CD4-positive, alpha-beta T cell treated with Interleukin-2 at 100 ng/mL for 4 hours (primary cell): ENCODE results near the gene SELENOV.

Experiments
- DNase-seq: peaks from one replicate; pipeline ENCODE4 v3.0.0-alpha.2; 2020; ENCODE audit warnings: low spot score

Gene SELENOV

GRCh38 chr19:39494661-39495060 lies 20.3 kb upstream of the SELENOV start:
- no peak for DNase-seq

- DNase-seq: no peak
These were observed 18.9 kb upstream of the SELENOV start for GRCh38 chr19:39496063-39496462.

- DNase-seq: no peak
These were observed 17.3 kb upstream of the SELENOV start for GRCh38 chr19:39497701-39497995.

- no peak for DNase-seq
These were observed 16.7 kb upstream of the SELENOV start for GRCh38 chr19:39497996-39498797.

GRCh38 chr19:39498798-39499642 lies 15.9 kb upstream of the SELENOV start, which contains the start of gene DLL3:
DLL3 (plus strand) TSS chr19:39498947; CDS start chr19:39498975, 28 bp downstream.
- no peak for DNase-seq

GRCh38 chr19:39499932-39500331 lies 15.0 kb upstream of the SELENOV start:
- no peak for DNase-seq

- DNase-seq: no peak
These were observed 14.4 kb upstream of the SELENOV start for GRCh38 chr19:39500543-39500942.

GRCh38 chr19:39501340-39501739 lies 13.6 kb upstream of the SELENOV start:
- no peak for DNase-seq

GRCh38 chr19:39502640-39503417 lies 12.1 kb upstream of the SELENOV start:
- DNase-seq: peak; percentile 73

- no peak for DNase-seq
These were observed 8.4 kb upstream of the SELENOV start for GRCh38 chr19:39506598-39506943.

- peak; percentile 40 for DNase-seq
These were observed 7.8 kb upstream of the SELENOV start for GRCh38 chr19:39506944-39507714.

- no peak for DNase-seq
These were observed 7.1 kb upstream of the SELENOV start for GRCh38 chr19:39507715-39508364.

- DNase-seq: no peak
These were observed 6.3 kb upstream of the SELENOV start for GRCh38 chr19:39508629-39509028.

GRCh38 chr19:39509233-39509632 lies 5.7 kb upstream of the SELENOV start:
- DNase-seq: no peak

- DNase-seq: no peak
These were observed 2.0 kb upstream of the SELENOV start for GRCh38 chr19:39512988-39513387.

GRCh38 chr19:39515551-39516191 lies 732 bp downstream of the SELENOV start:
- DNase-seq: no peak

GRCh38 chr19:39516270-39516669 lies 1.3 kb downstream of the SELENOV start:
- no peak for DNase-seq

GRCh38 chr19:39517432-39517831 lies 2.5 kb downstream of the SELENOV start:
- DNase-seq: no peak

GRCh38 chr19:39518458-39518857 lies 3.5 kb downstream of the SELENOV start:
- no peak for DNase-seq

- no peak for DNase-seq
These were observed 4.0 kb downstream of the SELENOV start for GRCh38 chr19:39518975-39519374.
